GM21786 (cell line): ENCODE results near the gene GPLD1.
"Not testable (repeated sequence)": the region's sequence is repeated elsewhere in the genome, so short reads cannot be mapped to it uniquely, and the experiment has no call there.

Source experiments
- ATAC-seq: cut with Tn5 transposase; IDR thresholded peaks from one replicate; pipeline ENCODE4 v1.9.1; 2021; ENCODE audit not compliant: unreplicated experiment

GPLD1 gene

GRCh38 chr6:24425091-24425490, 64.3 kb downstream of the GPLD1 start:
- no peak for ATAC-seq

GRCh38 chr6:24419526-24419925, 69.9 kb downstream of the GPLD1 start:
- ATAC-seq: no peak

GRCh38 chr6:24415753-24416152, 73.6 kb downstream of the GPLD1 start:
- ATAC-seq: peak; percentile 75

- ATAC-seq: not testable (repeated sequence)
Observed at GRCh38 chr6:24414531-24414930, 74.8 kb downstream of the GPLD1 start.

- ATAC-seq: no peak
Observed at GRCh38 chr6:24412294-24412693, 77.1 kb downstream of the GPLD1 start.

GRCh38 chr6:24410622-24411021, 78.8 kb downstream of the GPLD1 start:
- no peak for ATAC-seq

- ATAC-seq: peak; percentile 95
Observed at GRCh38 chr6:24408719-24409410, 80.5 kb downstream of the GPLD1 start.

GRCh38 chr6:24405262-24405661, 84.1 kb downstream of the GPLD1 start:
- no peak for ATAC-seq

- no peak for ATAC-seq
Observed at GRCh38 chr6:24403501-24403824, 85.9 kb downstream of the GPLD1 start.

GRCh38 chr6:24402697-24403500, 86.5 kb downstream of the GPLD1 start, which contains the start of gene MRS2:
TSS of gene MRS2 (plus strand) at chr6:24402936. CDS start at chr6:24403047, 111 bp downstream.
- peak; percentile 97 for ATAC-seq

GRCh38 chr6:24401458-24401857, 87.9 kb downstream of the GPLD1 start:
- ATAC-seq: no peak

- ATAC-seq: not testable (repeated sequence)
Observed at GRCh38 chr6:24400045-24401039, 89.0 kb downstream of the GPLD1 start.

- no peak for ATAC-seq
Observed at GRCh38 chr6:24397631-24398030, 91.7 kb downstream of the GPLD1 start.

GRCh38 chr6:24396824-24397223, 92.6 kb downstream of the GPLD1 start:
- ATAC-seq: no peak

GRCh38 chr6:24394780-24395437, 94.5 kb downstream of the GPLD1 start:
- no peak for ATAC-seq

GRCh38 chr6:24394061-24394779, 95.2 kb downstream of the GPLD1 start:
- ATAC-seq: no peak

GRCh38 chr6:24391756-24392405, 97.5 kb downstream of the GPLD1 start:
- ATAC-seq: peak; percentile 84

GRCh38 chr6:24391208-24391607, 98.2 kb downstream of the GPLD1 start:
- no peak for ATAC-seq

- no peak for ATAC-seq
Observed at GRCh38 chr6:24387818-24388217, 101.6 kb downstream of the GPLD1 start.
